ENCODE results near the gene ITK.

The ITK gene

GRCh38 chr5:157267025-157267424, 86.4 kb downstream of the ITK start:
- Histone ChIP-seq H3K4me3 (ENCODE audit: low read length, poor library complexity, severe bottlenecking) (peak overlapping the region; percentile 95), H3K9me2 (replicated peaks; ENCODE audit: low read depth, low read length) (no peaks in the 10 kb centered on the region), H3K4me2 (ENCODE audit: low read depth, low read length, poor library complexity, severe bottlenecking) (peak overlapping the region; percentile 97)

GRCh38 chr5:157267761-157268480, 87.3 kb downstream of the ITK start:
- no peak for TF ChIP-seq EZH2phosphoT487 (IDR thresholded peaks at IDR 0.05; ENCODE audit: borderline replicate concordance)
- TF ChIP-seq CTCF (conservative IDR thresholded peaks at IDR 0.05; ENCODE audit: low read length) = no peak
- Histone ChIP-seq H3K4me1 (ENCODE audit: insufficient read depth, low read length, poor library complexity, severe bottlenecking) (peaks cover 50% of the 10 kb centered on the region), H3K79me2 (ENCODE audit: insufficient read depth, low read length) (peaks cover 69% of the 10 kb centered on the region), H3K27me3 (ENCODE audit: insufficient read depth, low read length, poor library complexity, severe bottlenecking) (no peaks in the 10 kb centered on the region), H3K9me2 (replicated peaks; ENCODE audit: low read depth, low read length) (no peaks in the 10 kb centered on the region), H3K36me3 (ENCODE audit: insufficient read depth, low read length) (no peaks in the 10 kb centered on the region), H3K4me2 (ENCODE audit: low read depth, low read length, poor library complexity, severe bottlenecking) (peak overlapping the region; percentile 97), H4K20me1 (ENCODE audit: insufficient read depth, low read length, poor library complexity, severe bottlenecking) (peaks cover 10% of the 10 kb centered on the region), H3F3A (ENCODE audit: low read depth) (peaks cover 12% of the 10 kb centered on the region), H2AFZ (ENCODE audit: low read length) (no peak overlapping the region), H3K4me3 (ENCODE audit: low read length, poor library complexity, severe bottlenecking) (peak overlapping the region; percentile 95), H3K9ac (ENCODE audit: low read depth, low read length, poor library complexity, severe bottlenecking) (peak overlapping the region; percentile 90), H3K9me3 (ENCODE audit: insufficient read depth, low read depth, low read length) (no peaks in the 10 kb centered on the region)

More at GRCh38 chr5:157267025-157267424, 86.4 kb downstream of the ITK start:
- peaks cover 7% of the 10 kb centered on the region for H3F3A ChIP-seq (ENCODE audit: low read depth)
- no peaks in the 10 kb centered on the region for H3K27me3 ChIP-seq (ENCODE audit: insufficient read depth, low read length, poor library complexity, severe bottlenecking)
- H4K20me1 ChIP-seq (ENCODE audit: insufficient read depth, low read length, poor library complexity, severe bottlenecking) = peaks cover 10% of the 10 kb centered on the region
- H2AFZ ChIP-seq (ENCODE audit: low read length) = no peak overlapping the region
- no peak for TF ChIP-seq CTCF (conservative IDR thresholded peaks at IDR 0.05; ENCODE audit: low read length)
- TF ChIP-seq EZH2phosphoT487 (IDR thresholded peaks at IDR 0.05; ENCODE audit: borderline replicate concordance) = no peak
- H3K9ac ChIP-seq (ENCODE audit: low read depth, low read length, poor library complexity, severe bottlenecking) = peak overlapping the region; percentile 90
- H3K9me3 ChIP-seq (ENCODE audit: insufficient read depth, low read depth, low read length) = no peaks in the 10 kb centered on the region
- peaks cover 41% of the 10 kb centered on the region for H3K4me1 ChIP-seq (ENCODE audit: insufficient read depth, low read length, poor library complexity, severe bottlenecking)
- H3K36me3 ChIP-seq (ENCODE audit: insufficient read depth, low read length) = no peaks in the 10 kb centered on the region
- peaks cover 61% of the 10 kb centered on the region for H3K79me2 ChIP-seq (ENCODE audit: insufficient read depth, low read length)

GRCh38 chr5:157269165-157269671, 88.6 kb downstream of the ITK start:
- H3K79me2 ChIP-seq (ENCODE audit: insufficient read depth, low read length) = peaks cover 82% of the 10 kb centered on the region
- H3K4me2 ChIP-seq (ENCODE audit: low read depth, low read length, poor library complexity, severe bottlenecking) = peak overlapping the region; percentile 97
- 0 out of 2 replicates have a peak, but pooled peaks cover 2% of the 10 kb centered on the region for H3K36me3 ChIP-seq (ENCODE audit: insufficient read depth, low read length)

More at GRCh38 chr5:157269165-157269671, 88.6 kb downstream of the ITK start:
- Histone ChIP-seq H3K27me3 (ENCODE audit: insufficient read depth, low read length, poor library complexity, severe bottlenecking) (no peaks in the 10 kb centered on the region), H2AFZ (ENCODE audit: low read length) (no peak overlapping the region), H3K4me3 (ENCODE audit: low read length, poor library complexity, severe bottlenecking) (peak overlapping the region; percentile 95), H3F3A (ENCODE audit: low read depth) (peaks cover 12% of the 10 kb centered on the region), H3K9me3 (ENCODE audit: insufficient read depth, low read depth, low read length) (no peaks in the 10 kb centered on the region), H4K20me1 (ENCODE audit: insufficient read depth, low read length, poor library complexity, severe bottlenecking) (peaks cover 10% of the 10 kb centered on the region), H3K9me2 (replicated peaks; ENCODE audit: low read depth, low read length) (no peaks in the 10 kb centered on the region), H3K4me1 (ENCODE audit: insufficient read depth, low read length, poor library complexity, severe bottlenecking) (peaks cover 61% of the 10 kb centered on the region), H3K9ac (ENCODE audit: low read depth, low read length, poor library complexity, severe bottlenecking) (peak overlapping the region; percentile 90)
- no peak for TF ChIP-seq CTCF (conservative IDR thresholded peaks at IDR 0.05; ENCODE audit: low read length)

Data from Loucy (cell line).